IMR-90 (cell line): Measurements from ENCODE around the gene ING3.

Source experiments
- CEBPB ChIP-seq: IDR thresholded peaks from 2 replicates; pipeline ENCODE4 v1.6.1; 2012; ENCODE audit warnings: low read depth, low read length, improper control_type of control experiment
- ELK1 ChIP-seq: fragments of 150-350 bp; IDR thresholded peaks from 2 replicates; pipeline ENCODE4 v1.6.1; 2016; ENCODE audit warnings: low read depth, mild to moderate bottlenecking, low read length, moderate library complexity, borderline replicate concordance
- MXI1 ChIP-seq: IDR thresholded peaks from 2 replicates; pipeline ENCODE4 v1.6.1; 2012; ENCODE audit warnings: low read depth, mild to moderate bottlenecking, low read length, moderate library complexity, borderline replicate concordance
- POLR2A ChIP-seq: IDR thresholded peaks from 2 replicates; pipeline ENCODE4 v1.6.1; 2012; ENCODE audit warnings: mild to moderate bottlenecking, low read depth, low read length
- RAD21 ChIP-seq: IDR thresholded peaks from 2 replicates; pipeline ENCODE4 v1.6.1; 2012; ENCODE audit warnings: low read length, improper control_type of control experiment
- RFX5 ChIP-seq: IDR thresholded peaks from 2 replicates; pipeline ENCODE4 v1.8.0; 2012; ENCODE audit warnings: low read depth, mild to moderate bottlenecking, low read length, moderate library complexity
- USF2 ChIP-seq: fragments of 150-350 bp; IDR thresholded peaks from 2 replicates; pipeline ENCODE4 v1.6.1; 2017; ENCODE audit warnings: mild to moderate bottlenecking, antibody characterized with exemption, low read length, low read depth
- TF ChIP-seq, protein P1 (sequence below): conservative IDR thresholded peaks from 2 replicates; pipeline ENCODE4 v1.5.1; 2012; ENCODE audit warnings: mild to moderate bottlenecking, low read depth, low read length, improper control_type of control experiment

- TF ChIP-seq, protein P1, sequence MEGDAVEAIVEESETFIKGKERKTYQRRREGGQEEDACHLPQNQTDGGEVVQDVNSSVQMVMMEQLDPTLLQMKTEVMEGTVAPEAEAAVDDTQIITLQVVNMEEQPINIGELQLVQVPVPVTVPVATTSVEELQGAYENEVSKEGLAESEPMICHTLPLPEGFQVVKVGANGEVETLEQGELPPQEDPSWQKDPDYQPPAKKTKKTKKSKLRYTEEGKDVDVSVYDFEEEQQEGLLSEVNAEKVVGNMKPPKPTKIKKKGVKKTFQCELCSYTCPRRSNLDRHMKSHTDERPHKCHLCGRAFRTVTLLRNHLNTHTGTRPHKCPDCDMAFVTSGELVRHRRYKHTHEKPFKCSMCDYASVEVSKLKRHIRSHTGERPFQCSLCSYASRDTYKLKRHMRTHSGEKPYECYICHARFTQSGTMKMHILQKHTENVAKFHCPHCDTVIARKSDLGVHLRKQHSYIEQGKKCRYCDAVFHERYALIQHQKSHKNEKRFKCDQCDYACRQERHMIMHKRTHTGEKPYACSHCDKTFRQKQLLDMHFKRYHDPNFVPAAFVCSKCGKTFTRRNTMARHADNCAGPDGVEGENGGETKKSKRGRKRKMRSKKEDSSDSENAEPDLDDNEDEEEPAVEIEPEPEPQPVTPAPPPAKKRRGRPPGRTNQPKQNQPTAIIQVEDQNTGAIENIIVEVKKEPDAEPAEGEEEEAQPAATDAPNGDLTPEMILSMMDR = no peak
- no peak for TF ChIP-seq MXI1
- no peak for TF ChIP-seq RFX5
- TF ChIP-seq POLR2A = no peak
- TF ChIP-seq RAD21 = no peak
- no peak for TF ChIP-seq ELK1
- TF ChIP-seq USF2 = no peak
- TF ChIP-seq CEBPB = no peak
Observed at GRCh38 chr7:120919466-120919865, 31.1 kb upstream of the ING3 start.
